SK-N-DZ (cell line): ENCODE data around the gene FBP2.
"Not testable (repeated sequence)": the region's sequence is repeated elsewhere in the genome, so short reads cannot be mapped to it uniquely, and the experiment has no call there.

Experiments
- DNase-seq: peaks from one replicate; pipeline ENCODE4 v3.0.0-alpha.2; 2015; ENCODE audit warnings: low spot score

FBP2 gene

GRCh38 chr9:94606646-94607422, 13.2 kb upstream of the FBP2 start:
- no peak for DNase-seq

DNA sequence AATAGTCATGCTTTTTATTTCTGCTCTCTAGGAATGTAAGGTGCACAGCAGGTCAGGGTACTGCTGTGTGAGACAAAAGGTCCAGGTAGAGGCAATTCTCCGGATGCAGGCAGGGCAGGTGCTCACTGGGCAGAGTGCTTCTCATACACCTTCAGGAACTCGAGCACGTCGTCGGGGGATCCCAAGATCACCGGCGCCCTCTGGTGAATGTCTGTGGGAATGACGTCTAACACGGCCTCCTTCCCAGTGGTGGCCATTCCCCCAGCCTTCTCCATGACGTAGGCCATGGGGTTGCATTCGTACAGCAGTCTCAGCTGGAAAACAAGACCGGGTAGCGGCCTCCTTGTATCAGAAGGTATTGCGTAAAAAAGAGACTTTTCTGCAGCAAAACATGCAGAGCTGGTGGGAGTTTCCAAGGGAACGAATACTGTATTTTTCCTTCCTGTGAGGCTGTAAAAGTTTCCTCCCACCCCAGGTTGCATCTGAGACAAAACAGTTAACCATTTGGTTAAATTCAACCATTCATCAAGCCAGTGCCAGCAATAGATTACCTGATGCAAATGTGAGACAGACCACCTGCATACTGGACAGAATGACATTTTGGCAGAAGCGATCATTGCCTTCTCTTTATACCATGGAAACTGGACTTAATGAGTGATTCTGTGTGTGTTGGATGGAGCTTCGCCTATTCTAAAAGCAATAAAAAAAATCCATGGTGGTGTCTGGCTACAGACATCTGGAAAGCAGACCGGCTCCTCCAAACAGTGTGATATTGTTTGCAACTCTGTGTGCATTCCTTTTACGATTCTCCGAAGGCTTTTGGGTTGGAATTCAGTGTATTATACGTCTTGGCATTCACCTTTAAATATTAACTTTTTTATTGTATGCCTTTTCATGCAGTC, 9.9 kb upstream of the FBP2 start:
- peak; percentile 58 for DNase-seq

GRCh38 chr9:94602666-94603065, 9.0 kb upstream of the FBP2 start:
- no peak for DNase-seq

GRCh38 chr9:94600715-94601114, 7.1 kb upstream of the FBP2 start:
- DNase-seq: no peak

DNA sequence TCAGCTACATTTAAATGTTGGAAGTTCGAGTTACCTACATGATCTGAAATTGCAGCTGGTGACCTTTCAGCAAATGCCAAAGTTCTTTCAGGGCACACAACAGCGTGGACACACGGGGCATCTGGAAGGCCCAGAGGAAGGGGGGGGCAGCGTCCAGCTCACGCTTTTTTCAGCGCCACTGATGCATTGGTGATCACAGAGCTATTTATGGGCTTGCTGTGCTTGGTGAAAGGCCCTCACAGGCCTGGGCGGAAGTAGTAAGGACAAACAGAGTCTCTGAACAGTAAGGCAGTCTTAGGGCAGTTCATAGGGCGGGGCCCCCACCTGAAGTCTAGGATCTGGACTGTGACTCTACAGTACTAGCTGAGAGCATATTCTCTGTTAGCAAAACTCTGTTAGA, 6.6 kb upstream of the FBP2 start:
- no peak for DNase-seq

DNA sequence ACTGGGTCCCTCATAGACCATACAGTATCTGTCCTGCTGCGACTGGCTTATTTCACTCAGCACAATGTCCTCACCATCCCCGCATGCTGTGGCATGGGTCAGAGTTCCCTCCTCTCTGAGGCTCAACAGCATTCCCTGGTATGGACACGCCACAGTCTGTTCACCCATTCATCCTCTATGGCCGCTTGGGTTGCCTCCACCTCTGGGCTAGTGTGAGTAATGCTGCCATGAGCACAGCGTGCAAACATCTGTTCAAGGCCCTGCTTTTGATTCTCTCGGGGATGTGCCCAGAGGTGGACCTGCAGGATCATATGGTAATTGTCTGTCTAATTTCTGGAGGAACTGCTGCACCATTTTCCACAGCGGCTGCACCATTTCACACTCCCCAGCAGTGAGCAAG, 5.5 kb upstream of the FBP2 start:
- DNase-seq: no peak

DNA sequence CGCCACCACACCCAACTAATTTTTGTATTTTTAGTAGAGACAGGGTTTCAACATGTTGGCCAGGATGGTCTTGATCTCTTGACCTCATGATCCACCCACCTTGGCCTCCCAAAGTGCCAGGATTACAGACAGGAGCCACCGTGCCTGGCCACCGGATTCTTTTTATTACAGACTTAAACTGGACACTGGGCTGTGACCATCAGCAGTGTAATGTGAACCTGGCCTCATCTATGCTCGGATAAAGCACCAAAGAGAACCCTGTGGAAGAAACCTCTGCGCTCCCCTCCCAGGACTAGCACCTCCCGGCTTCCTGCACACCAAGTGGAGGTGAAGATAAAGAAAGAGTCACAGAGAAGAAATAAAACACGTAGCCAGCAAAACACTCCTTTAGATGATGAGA, 941 bp downstream of the FBP2 start:
- not testable (repeated sequence) for DNase-seq

GRCh38 chr9:94591876-94592275, 1.7 kb downstream of the FBP2 start:
- DNase-seq: no peak

- DNase-seq: not testable (repeated sequence)
These were observed 2.5 kb downstream of the FBP2 start for GRCh38 chr9:94591046-94591545.

- no peak for DNase-seq
These were observed 4.9 kb downstream of the FBP2 start for GRCh38 chr9:94588681-94589080.

DNA sequence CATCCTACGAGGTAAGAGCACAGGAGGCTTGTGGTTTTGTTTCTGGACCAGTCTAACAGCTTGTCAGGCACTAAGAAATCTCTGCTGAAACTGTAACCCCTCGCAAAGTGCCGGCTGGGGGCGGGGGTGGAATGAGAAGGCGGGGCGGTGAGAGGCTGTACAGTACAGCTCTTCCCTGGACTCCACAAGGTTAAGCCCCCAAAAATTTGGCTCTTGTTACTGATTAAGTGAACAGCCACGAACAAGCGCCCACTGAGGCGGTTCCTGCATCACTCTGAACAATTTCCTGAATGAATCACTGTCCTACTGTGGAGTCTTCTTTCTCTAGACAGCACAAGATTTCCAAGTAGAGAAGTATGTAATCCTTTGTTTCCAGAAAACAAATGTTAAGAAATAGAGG, 6.8 kb downstream of the FBP2 start:
- no peak for DNase-seq

DNA sequence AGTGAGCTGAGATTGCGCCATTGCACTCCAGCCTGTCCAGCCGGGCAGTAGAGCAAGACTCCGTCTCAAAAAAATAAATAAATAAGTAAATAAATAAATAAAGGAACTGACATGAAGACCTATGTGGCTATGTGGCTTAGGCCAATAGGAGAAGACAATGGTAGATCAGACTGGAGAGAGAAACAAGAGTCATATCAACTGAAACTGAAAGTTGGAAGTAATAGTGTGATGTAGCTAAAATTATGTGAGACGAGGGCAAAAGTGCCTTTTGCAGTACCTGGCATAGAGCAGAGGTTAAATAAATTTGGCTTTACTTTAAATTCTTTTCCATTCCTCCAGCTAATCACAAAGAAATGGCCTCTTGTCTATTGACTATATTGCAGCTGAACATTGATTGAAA, 7.3 kb downstream of the FBP2 start:
- no peak for DNase-seq

GRCh38 chr9:94584555-94584954, 9.1 kb downstream of the FBP2 start:
- no peak for DNase-seq

- DNase-seq: no peak
These were observed 11.9 kb downstream of the FBP2 start for GRCh38 chr9:94581728-94582127.

GRCh38 chr9:94577571-94577970, 16.1 kb downstream of the FBP2 start:
- no peak for DNase-seq

DNA sequence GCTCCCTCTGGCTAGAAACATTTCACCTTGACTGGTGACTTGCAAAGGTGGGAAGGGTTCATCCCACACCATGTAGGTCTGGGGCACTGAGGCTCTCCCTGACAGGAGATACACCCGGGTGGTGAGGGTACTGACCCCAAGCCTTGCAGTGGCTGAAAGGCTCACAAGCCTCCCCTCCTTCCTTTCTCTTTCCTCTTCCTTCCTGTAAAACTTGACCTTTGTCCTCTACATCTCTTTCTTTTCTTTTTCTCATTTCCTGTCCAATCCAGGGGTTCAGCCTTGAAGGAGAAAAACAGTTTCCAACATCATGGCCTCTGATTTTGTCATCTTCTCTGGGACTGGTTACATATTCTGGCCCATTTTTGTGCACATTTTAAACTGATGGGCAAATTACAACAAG, 16.6 kb downstream of the FBP2 start:
- DNase-seq: no peak

DNA sequence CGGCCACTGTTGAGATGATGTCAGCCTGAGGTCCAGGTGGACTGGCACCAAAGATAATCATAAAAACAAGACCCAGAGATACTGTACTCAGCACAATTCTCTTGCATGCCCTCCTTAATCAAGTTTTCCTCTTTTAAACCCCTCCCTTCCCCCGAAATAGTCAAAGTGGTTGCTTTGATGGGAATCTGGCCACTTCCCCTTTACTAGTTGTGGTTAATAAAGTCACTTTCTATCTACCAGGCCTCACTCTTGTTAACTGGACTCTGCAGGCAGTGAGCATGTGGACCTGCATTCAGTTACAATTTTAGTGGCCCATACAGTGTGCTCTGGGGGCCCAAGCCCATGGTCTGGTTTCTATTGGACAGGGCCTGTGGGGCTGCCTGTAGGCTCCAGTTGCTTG, 17.5 kb downstream of the FBP2 start:
- no peak for DNase-seq

- no peak for DNase-seq
These were observed 24.5 kb downstream of the FBP2 start for GRCh38 chr9:94568972-94569712.

DNA sequence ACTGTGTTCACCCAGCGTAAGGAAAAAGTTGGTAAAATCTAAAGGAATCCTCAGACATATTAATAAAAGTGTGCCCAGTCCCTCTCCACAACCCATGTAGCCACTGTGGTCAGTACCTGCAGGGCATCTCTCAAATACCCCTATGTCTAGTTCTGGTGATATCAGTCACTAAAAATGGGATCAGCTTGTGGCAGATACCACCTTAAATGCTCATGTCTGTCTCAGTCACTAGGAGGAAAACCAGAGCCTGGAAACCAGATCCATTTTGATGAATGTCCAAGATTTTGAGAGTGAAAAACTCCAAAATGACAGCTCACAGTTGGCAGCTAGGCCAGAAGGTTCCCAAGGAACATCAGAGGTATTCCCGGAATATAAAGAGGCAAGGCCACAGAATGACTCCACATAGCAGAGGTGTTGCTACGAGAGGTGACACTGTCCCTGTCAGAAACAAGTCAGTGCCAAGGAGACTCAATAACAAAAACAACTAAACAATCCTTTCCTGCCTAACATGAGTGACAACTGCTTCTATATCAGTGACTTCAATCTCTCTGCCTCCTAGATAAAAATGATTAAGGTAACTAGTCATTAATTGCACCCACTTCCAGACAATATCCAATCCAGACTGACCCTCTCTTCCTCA, 25.3 kb downstream of the FBP2 start:
- peak; percentile 33 for DNase-seq

- DNase-seq: no peak
These were observed 26.4 kb downstream of the FBP2 start for GRCh38 chr9:94567271-94567670.

GRCh38 chr9:94566550-94566949, 27.1 kb downstream of the FBP2 start:
- no peak for DNase-seq
